ENCODE measurements around the gene ZMYND8.
A peak's percentile ranks its signal among the peaks of the same experiment; 100 is the strongest.
"Not testable (repeated sequence)": the region's sequence is repeated elsewhere in the genome, so short reads cannot be mapped to it uniquely, and the experiment has no call there.

The ZMYND8 gene

DNA sequence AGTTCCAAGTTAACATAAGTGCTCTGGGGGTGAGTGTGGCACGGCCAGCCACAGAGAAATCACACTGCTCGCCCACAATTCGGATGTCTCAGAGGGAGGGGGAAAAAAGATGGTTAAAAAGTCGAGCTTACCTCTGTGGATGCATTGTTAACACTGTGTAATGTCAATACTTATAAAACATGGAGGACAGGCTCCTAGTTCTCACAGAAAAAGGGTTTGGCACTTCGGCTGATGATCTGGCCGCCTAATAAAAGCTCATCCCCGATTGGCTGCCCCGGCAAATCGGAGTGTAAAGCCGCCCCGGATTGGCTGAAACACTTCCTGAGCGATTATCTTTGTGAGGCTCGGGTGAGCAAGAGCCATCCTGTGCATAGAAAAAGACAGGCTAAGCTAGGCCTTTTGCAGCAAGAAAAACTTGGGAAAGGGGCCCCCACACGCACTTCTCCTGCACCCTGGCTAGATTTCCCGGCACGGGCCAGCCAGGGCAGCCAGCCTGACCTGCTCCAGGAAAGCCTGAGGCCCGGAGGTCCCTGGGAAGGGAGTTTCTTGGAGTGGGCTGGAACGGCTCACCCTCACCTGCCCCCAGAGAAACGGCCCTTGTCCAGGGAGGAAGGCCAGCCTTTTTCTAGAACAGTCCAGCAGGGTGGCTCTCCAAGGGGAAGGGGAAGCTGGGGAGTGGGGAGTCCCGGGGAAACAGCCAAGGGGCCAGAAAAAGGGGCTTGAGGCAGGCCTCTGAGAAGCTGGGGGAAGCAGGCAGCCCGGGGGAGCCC is at the start of gene ZMYND8:
Gene ZMYND8 (minus strand): TSS at position 174 of the 770 bp plus-strand sequence. CDS start 29 bp downstream, at position 145.
- DNase-seq: peak; percentile 99

DNA sequence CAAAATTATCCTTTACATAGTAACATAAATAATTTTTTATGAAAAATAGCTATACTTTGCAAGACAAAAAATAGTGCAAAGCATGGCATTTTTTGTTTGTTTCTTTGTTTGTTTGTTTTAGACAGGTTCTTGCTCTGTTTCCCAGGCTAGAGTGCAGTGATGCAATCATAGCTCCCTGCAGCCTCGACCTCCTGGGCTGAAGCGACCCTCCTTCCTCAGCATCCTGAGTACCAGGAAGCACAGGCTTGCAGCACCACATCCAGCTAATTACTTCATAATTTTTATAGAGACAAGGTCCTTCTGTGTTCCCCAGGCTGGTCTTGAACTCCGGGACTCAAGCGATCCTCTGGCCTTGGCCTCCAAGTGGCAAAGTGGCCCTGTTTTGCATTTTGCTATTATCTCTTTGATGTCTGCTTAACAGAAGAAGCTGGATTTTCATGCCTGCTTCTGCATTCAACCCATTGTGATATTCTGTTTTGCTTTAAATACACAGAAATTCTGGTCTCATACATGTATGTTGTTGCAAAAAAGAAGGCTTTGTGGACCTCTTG is 49.4 kb upstream of the ZMYND8 start:
- DNase-seq: no peak

DNA sequence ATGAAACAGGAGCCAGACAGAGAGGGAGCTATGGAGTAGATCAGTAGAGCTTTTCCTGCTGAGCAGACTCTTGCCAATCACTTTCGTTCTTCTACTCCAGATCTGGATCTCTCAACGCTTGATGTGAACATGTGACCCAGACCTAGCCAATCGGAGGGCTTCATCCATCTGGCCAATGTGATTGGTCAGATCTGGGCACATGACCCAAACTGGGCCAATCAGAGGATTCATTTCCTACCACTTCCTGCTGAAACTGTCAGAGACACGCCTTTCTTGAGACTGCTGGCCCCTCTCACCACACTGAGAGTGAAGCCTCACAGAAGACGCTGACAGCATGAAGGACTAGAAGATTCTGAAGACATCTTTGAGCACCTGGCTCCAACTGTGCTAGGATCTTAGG is 44.2 kb upstream of the ZMYND8 start:
- peak; percentile 98 for DNase-seq

DNA sequence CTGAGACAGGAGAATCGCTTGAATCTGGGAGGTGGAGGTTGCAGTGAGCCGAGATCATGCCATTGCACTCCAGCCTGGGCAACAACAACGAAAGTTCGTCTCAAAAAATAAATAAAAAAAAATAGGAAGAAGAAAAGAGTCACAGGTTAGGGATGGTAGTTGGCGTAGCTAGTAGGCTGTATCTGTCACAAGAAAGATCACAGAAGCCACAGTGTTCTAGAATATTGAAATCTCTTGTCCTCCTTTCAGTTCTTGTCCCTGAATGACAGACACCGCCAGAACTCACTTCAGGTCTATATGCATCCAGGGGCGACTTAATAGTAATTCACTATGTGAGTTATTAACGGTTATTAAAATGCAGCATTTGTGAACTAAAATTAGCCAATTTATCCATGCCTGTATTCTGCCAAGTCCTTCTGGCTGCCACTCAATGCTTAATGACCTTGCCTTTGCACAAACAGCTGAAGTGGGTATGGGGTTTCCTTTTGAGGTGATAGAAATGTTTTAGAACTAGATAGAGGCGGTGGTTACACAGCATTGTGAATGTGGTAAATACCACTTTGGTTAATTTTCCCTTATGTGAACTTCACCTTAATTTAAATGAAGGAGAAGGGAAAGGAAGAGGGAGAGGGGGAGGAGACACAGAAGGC is 41.3 kb upstream of the ZMYND8 start:
- DNase-seq: no peak

DNA sequence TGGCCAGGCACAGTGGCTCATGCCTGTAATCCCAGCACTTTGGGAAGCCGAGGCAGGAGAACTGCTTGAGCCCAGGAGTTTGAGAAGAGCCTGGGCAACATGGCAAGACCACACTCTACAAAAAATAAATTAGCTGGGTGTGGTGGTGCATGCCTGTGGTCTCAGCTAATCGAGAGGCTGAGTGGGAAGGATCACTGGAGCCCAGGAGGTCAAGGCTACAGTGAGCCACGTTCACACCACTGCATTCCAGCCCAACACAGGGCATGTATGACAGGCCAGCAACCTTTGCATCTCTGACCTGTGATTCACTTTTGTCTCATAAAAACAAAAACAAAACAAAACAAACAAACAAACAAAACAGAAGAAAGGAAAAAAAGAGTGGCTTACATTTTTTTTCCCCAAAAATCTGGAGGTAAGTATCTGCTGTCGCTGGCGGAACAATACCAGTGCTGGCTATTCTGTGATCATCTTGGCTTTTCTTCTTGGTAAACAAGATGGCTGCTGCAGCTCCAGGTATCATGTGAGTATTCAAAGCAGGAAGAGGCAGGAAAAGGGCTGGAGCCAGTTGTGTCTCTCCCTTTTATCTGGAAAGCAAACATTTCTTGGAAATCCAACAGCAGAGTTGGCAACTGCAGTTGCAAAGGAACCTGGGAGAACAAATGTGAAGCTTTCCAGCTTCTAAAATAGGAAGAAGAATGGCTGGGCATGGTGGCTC is 40.4 kb upstream of the ZMYND8 start:
- DNase-seq: peak; percentile 11

DNA sequence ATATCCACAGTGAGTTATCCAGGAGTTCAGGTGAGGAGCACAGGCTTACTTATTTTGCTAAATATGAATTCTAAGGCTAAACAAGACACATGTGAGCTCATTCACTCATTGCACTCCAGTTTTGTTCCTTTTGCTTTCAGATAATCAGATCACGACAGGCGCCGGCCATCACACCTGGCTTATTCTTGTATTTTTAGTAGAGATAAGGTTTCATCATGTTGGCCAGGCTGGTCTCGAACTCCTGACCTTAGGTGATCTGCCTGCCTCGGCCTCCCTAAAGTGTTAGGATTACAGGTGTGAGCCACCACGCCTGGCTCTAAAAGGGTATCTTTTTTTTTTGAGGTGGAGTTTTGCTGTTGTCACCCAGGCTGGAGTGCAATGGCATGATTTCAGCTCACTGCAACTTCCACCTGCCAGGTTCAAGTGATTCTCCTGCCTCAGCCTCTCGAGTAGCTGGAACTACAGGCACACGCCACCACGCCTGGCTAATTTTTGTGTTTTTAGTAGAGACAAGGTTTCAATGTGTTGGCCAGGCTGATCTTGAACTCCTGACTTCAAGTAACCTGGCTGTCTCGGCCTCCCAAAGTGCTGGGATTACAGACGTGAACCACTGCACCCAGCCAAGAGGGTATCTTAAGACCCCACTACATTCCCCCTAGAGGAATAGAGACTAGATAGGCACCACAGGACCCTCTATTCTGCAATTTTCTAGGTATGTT is 37.5 kb upstream of the ZMYND8 start:
- not testable (repeated sequence) for DNase-seq

DNA sequence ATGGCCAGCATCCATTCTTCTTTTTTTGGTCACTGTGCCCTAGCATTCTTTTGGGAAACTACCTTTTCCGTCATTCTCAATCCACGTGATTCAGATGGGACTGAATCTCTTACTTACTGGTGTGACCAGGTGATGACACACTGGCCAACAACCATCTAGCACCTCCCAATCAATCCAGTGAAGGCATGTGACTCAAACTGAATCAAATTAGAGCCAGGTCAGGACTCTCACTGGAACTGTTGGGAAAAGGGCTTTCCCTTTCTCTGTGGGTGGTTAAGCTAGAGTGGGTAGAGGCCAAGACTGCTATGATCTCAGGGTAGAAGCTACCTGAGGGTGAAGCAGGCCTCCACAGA is 36.2 kb upstream of the ZMYND8 start:
- peak; percentile 52 for DNase-seq

DNA sequence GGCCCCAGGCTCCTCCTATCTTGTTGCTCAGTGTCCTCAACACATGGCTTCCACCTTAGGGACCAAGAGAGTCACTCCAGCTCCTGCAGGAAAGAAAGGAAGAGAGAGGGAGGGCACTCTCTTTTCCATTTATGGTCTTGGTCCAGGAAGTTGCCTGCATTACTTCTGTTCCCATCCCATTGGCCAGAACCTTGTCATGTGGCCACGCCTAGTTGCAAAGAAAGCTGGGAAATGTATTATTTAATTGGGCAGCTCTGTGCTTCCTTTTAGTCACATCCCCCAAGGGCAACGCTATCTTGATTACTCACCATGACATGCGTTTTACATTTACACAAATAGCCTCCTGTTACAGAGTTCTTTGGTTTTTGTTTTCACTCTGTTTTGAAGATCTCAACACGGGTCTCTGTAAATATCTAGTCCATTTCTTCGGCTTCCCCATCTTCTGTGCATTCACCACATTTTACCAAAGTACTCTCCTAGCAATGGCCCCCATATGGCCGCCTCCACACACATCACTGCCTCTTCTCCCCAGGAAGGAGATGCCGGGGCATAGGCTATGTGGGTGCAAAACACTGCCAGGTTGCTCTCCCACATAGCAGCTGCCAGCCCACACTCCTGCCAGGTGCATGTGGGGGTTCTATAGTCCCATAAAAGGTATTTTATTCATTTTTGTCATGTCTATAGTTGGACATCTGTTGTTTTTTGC is 35.7 kb upstream of the ZMYND8 start:
- DNase-seq: peak; percentile 98

DNA sequence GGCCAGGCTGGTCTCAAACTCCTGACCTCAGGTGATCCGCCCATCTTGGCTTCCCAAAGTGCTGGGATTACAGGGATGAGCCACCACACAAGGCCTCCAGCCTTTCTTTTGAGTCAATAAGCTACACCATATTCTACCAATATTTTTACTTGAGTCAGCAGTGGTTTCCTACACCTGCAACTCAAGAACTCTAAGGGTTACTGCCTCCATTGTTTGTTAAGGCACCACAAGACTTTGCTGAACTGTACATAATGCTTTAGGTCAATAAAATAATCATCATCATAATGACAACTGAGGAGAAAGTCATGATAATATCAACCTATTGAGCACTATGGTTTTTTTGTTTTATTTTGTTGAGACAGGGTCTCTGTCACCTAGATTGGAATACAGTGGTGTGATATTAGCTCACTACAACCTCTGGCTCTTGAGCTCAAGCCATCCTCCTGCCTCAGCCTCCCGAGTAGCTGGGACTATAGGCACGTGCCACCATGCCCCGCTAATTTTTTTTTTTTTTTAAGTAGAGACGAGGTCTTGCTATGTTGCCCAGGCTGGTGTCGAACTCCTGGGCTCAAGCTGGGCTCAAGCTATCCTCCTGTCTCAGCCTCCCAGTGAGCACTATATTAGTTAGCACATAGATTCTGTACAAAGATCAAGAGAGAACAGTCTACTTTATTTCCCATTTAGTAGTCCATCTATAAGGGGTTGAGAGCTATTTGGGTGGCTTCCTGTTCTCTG is 34.9 kb upstream of the ZMYND8 start:
- no peak for DNase-seq

DNA sequence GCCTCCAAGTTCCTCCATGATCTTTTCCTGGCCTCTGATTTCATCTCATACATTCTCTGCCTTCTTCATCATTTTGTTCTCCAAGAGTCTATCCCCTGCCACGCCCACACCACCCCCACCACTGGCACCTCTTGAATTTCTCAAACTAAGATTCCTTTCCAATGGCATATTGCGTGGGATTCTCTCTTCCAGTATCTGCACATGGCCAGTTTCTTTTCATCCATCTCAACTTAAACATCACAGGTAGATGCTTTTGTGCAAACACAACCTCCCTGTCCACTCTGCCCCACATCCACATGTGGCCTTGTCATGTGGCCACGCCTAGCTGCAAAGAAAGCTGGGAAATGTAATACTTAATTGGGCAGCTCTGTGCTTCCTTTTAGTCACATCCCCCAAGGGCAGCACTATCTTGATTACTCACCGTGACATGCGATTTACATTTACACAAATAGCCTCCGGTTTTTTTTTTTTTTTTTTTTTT is 33.4 kb upstream of the ZMYND8 start:
- no peak for DNase-seq

DNA sequence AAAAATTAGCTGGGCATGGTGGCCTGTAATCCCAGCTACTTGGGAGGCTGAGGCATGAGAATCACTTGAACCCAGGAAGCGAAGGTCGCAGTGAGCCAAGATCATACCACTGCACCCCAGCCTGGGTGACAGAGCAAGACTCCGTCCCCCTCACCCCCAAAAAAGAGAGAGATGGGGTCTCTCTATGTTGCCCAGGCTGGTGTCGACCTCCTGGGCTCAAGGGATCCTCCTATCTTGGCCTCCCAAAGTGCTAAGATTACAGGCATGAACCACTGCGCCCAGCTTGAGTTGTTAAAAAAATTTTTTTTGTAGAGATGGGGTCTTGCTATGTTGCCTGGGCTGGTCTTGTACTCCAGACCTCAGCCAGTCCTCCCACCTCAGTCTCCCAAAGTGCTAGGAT is 29.5 kb upstream of the ZMYND8 start:
- not testable (repeated sequence) for DNase-seq

DNA sequence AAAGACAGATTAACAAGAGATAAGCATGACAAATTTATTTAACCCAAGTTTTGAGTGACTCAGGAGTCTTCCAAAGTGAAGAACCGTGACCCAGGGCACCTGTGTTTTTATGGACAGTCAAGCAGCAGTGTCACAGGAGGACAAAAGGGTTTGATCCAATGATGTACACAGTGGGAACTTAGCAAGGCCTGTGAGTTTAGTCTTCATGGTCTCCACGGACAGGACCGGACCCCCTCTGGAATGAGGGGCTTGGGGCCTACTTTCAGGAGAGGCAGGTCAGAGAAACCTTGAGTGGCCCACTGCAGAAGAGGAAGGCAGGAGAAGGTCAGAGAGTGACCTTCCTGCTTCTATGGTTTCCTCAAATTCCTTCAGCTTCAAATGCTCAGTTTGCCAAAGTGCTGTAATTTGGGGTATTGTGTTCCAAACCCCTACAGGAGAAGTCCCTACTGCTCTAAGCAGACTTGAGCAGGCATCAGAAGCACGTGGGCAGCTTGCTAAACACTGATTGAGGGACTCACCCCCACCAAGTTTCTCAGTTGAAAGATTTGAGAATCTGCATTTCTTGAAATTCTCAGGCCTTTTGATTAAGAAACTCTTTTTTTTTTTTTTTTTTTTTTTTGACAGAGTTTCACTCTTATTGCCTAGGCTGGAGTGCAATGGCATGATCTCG is 26.4 kb upstream of the ZMYND8 start:
- no peak for DNase-seq

DNA sequence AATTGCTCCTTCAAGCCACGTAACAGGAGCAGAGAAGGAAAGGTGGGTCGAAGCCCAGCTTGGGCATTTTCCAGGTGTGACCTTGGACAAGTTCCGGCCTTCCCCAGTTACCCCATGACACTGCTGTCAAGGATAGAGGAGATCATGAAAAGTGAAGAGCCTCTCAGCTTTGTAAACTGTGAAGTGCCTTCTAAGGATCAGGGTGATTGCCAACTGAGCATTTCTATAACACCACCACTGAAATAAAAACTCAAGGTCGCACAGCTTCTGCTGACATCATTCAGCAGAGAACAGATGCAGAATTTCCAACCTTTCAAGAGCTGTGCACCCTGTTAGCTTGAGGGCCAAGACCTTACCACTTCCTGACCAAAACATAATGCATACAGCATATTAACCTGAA is 24.0 kb upstream of the ZMYND8 start:
- DNase-seq: no peak

DNA sequence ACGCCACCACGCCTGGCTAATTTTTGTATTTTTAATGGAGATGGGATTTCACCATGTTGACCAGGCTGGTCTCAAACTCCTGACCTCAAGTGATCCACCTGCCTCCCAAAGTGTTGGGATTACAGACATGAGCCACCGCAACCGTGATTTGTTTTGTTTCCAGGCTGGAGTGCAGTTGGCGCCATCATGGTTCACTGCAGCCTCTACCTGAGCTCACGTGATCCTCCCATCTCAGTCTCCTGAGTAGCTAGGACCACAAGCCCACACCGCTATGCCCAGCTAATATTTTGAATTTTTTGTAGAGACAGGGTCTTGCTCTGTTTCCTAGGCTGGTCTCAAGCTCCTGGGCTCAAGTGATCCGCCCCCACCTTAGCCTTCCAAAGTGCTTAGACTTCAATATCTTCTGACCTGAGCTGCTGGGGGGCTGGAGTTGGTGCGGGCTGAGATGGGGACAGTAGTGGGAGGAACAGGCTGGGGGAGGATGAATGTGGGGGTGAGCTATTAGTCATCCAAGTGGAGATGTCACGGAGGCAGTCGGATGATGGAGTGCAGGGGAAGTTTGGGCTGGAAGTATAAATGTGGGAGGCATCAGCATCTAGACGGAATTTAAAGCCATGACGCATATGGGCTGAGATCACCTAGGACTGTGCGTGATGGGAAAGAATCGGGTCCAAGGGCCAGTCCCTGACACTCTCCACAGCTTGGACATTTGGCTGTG is 23.1 kb upstream of the ZMYND8 start:
- DNase-seq: no peak

DNA sequence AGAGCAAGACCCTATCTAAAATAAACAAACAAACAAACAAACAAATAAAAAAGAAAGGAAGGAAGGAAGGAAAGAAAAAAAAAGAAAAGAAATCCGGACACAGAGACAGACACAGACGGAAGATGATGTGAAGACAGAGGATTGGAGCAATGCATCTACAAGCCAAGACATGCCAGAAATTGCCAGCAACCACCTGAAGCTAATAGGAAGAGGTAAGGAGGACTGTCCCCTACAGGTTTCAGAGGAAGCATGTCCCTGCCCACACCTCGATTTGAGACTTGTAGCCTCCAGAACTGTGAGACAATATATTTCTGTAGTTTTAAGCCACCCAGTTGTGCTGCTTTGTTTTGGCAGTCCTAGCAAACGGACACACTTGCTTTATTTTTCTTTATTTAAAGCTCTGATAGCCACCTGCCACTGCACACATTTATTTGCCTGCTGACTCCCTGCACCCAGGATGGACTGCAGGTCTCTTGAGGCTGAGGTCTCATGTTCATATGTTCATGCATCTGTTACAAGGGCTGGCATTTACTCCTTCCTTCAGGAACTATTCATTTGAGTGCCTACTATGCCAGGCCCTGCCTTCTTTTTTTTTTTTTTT is 20.7 kb upstream of the ZMYND8 start:
- DNase-seq: no peak

DNA sequence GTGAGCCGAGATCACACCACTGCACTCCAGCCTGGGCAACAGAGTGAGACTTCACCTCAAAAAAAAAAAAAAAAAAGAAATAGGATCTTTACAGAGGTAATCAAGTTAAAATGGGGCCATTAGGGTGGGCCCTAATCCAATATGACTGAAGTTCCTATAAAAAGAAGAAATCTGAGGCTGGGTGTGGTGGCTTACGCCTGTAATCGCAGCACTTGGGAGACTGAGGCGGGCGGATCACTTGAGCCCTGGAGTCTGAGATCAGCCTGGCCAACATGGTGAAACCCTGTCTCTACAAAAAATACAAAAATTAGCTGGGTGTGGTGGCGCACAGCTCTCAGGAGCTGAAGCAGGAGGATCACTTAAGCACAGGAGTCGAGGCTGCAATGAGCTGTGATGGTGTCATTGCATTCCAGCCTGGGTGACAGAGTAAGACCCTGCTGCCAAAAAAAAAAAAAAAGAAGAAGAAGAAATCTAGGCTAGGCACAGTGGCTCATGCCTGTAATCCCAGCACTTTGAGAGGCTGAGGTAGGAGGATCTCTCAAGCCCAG is 19.7 kb upstream of the ZMYND8 start:
- DNase-seq: not testable (repeated sequence)

DNA sequence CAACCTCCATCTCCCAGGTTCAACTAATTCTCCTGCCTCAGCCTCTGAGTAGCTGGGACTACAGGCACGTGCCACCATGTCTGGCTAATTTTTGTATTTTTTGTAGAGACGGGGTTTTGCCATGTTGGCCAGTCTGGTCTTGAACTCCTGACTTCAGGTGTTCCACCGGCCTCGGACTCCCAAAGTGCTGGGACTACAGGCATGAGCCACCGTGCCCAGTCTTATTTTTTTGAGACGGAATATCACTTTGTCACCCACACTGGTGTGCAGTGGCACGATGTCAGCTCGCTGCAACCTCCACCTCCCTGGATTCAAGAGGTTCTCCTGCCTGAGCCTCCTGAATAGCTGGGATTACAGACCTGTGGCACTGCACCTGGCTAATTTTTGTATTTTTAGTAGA is 17.6 kb upstream of the ZMYND8 start:
- not testable (repeated sequence) for DNase-seq

DNA sequence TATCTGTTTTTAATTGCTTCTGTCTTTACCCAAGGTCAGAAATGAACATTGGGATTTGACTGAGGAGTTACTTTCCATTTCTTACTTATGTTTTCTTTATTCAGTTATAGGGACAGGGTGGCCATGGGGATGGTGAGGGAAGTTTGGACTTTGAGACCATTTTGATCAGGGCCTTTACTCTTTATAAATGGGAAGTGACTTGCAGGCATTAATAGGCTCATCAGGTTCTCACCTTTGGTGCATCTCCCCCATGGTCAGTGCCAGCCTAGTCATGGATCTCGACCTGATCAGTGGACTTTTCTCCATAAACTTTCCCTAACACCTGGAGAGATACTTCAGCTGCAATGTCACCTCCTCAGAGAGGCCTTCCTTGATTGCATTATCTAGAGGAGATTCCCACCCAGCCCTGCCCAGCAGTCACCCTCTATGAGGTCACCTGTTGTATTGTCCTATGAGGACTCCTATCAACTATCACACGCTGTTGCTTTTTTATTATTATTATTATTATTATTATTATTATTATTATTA is 16.8 kb upstream of the ZMYND8 start:
- DNase-seq: no peak

Measured in OCI-M1 (cell line).